ENCODE measurements around the gene DFFB. TPM values are rescaled to one million over a fixed set of nuclear protein-coding genes. Genes with fewer than 3 reads are reported as not detected.

DFFB gene
- total and polyA plus RNA-seq, 4 donors = 5.1 to 12.1 (median 5.8) TPM

DNA sequence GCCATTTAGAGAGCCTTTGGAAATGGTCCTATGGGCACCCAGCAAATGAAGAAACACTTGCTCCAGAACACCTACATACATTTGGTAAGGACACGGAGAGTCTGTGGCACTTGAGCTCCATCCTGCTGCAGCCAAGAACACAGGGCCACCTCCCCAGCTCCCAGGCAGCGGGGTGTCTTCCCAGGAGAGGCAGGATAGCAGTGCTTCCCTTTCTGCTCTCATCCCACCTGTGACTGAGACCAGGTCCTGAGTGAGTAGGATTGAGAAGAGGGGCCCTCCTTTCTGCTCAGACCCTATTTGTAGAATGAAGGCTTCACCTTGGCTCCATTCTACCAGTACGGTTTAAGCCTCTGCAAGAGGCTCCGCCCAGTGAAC, 38.7 kb downstream of the DFFB start:
- H3K36me3 ChIP-seq (ENCODE audit: control insufficient read depth in 4 of 4, insufficient read depth in 4 of 4, low read length in 4 of 4) = peaks cover 0 to 15% (median 13%) of the 10 kb centered on the region in 4 donors
- DNase-seq (no peak), ATAC-seq (ENCODE audit: insufficient read depth, low FRiP score) (no peak)
- no peak overlapping the region for H3K4me3 ChIP-seq
- peaks cover 0 to 7% (median 0%) of the 10 kb centered on the region in 5 donors for H3K4me1 ChIP-seq (ENCODE audit: control insufficient read depth in 5 of 5, insufficient read depth in 5 of 5, low read length in 5 of 5)
- H3K9me3 ChIP-seq (ENCODE audit: control insufficient read depth in 4 of 4, insufficient read depth in 3 of 4, low read length in 3 of 4) = peaks cover 0 to 4% (median 2%) of the 10 kb centered on the region in 4 donors
- H3K27ac ChIP-seq (ENCODE audit: low read depth in 1 of 2, low read length in 1 of 2) = no peak overlapping the region
- H3K27me3 ChIP-seq (ENCODE audit: control insufficient read depth in 3 of 3, insufficient read depth in 3 of 3, low read length in 2 of 3) = no peaks in the 10 kb centered on the region
- H3K9ac ChIP-seq (ENCODE audit: insufficient read depth in 1 of 2, low read length in 2 of 2) = no peak overlapping the region
- WGBS, 2 donors = 95 to 99% methylated on average over 4 of the region's 4 CpGs
- TF ChIP-seq, protein P1, sequence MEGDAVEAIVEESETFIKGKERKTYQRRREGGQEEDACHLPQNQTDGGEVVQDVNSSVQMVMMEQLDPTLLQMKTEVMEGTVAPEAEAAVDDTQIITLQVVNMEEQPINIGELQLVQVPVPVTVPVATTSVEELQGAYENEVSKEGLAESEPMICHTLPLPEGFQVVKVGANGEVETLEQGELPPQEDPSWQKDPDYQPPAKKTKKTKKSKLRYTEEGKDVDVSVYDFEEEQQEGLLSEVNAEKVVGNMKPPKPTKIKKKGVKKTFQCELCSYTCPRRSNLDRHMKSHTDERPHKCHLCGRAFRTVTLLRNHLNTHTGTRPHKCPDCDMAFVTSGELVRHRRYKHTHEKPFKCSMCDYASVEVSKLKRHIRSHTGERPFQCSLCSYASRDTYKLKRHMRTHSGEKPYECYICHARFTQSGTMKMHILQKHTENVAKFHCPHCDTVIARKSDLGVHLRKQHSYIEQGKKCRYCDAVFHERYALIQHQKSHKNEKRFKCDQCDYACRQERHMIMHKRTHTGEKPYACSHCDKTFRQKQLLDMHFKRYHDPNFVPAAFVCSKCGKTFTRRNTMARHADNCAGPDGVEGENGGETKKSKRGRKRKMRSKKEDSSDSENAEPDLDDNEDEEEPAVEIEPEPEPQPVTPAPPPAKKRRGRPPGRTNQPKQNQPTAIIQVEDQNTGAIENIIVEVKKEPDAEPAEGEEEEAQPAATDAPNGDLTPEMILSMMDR (IDR thresholded peaks at IDR 0.05; ENCODE audit: control extremely low read depth, extremely low read depth) = no peak

DNA sequence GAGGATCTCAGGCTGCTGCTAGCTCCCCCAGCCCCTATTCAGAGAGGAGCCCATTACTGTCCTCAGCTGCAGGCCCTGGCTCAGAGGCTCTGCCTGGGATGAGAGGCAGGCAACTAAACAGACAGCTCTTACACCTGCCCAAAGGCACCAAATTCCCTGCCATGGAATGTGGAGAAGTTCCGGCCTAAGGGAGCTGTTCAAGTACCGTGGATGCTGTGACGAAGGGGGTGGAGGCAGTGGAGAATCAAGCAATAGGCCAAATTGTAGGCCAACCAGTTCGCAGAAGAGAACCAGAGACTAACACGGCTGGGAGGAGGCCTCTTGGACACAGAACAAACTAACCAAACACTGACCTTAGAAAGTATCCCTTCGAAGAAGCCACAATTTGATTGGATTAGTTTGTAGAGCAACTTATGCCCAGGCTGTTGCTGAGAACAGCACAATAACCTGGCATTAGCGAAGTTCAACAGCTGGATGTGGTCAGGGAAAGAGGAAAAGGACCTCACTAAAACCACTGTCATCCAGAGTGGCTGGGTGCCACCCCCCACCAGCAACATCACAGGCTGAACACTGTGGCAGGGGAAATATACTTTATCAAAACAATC, 39.2 kb downstream of the DFFB start:
- Histone ChIP-seq H3K36me3 (ENCODE audit: control insufficient read depth in 4 of 4, insufficient read depth in 4 of 4, low read length in 4 of 4) (peaks cover 0 to 11% (median 9%) of the 10 kb centered on the region in 4 donors), H3K27me3 (ENCODE audit: control insufficient read depth in 3 of 3, insufficient read depth in 3 of 3, low read length in 2 of 3) (no peaks in the 10 kb centered on the region), H3K4me3 (no peak overlapping the region), H3K27ac (ENCODE audit: low read depth in 1 of 2, low read length in 1 of 2) (peak overlapping the region in 1 of 2 donors; percentile 6), H3K9ac (ENCODE audit: insufficient read depth in 1 of 2, low read length in 2 of 2) (no peak overlapping the region), H3K9me3 (ENCODE audit: control insufficient read depth in 4 of 4, insufficient read depth in 3 of 4, low read length in 3 of 4) (peaks cover 0 to 4% (median 2%) of the 10 kb centered on the region in 4 donors), H3K4me1 (ENCODE audit: control insufficient read depth in 5 of 5, insufficient read depth in 5 of 5, low read length in 5 of 5) (peaks cover 0 to 7% (median 0%) of the 10 kb centered on the region in 5 donors)
- DNase-seq (no peak), ATAC-seq (ENCODE audit: insufficient read depth, low FRiP score) (no peak)
- TF ChIP-seq, protein P1 (IDR thresholded peaks at IDR 0.05; ENCODE audit: control extremely low read depth, extremely low read depth) = no peak
- WGBS, 2 donors = 91 to 92% methylated on average over 7 of the region's 7 CpGs

DNA sequence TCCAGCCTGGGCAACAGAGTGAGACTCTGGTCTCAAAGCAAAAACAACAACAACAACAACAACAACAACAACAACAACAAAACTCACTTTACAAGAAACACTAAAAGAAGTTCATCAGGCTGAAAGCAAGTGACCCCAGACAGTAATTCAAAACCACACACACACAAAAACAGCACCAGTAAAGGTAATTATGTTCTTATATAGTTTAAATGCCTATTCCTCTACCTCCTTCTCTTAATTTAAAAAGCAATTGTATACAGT, 41.1 kb downstream of the DFFB start:
- DNase-seq (no peak), ATAC-seq (ENCODE audit: insufficient read depth, low FRiP score) (no peak)
- Histone ChIP-seq H3K9ac (ENCODE audit: insufficient read depth in 1 of 2, low read length in 2 of 2) (no peak overlapping the region), H3K27ac (ENCODE audit: low read depth in 1 of 2, low read length in 1 of 2) (no peak overlapping the region), H3K36me3 (ENCODE audit: control insufficient read depth in 4 of 4, insufficient read depth in 4 of 4, low read length in 4 of 4) (peaks cover 0 to 10% (median 8%) of the 10 kb centered on the region in 4 donors), H3K4me3 (no peak overlapping the region), H3K27me3 (ENCODE audit: control insufficient read depth in 3 of 3, insufficient read depth in 3 of 3, low read length in 2 of 3) (no peaks in the 10 kb centered on the region), H3K4me1 (ENCODE audit: control insufficient read depth in 5 of 5, insufficient read depth in 5 of 5, low read length in 5 of 5) (peaks cover 0 to 7% (median 0%) of the 10 kb centered on the region in 5 donors), H3K9me3 (ENCODE audit: control insufficient read depth in 4 of 4, insufficient read depth in 3 of 4, low read length in 3 of 4) (peaks cover 0 to 4% (median 2%) of the 10 kb centered on the region in 4 donors)
- TF ChIP-seq, protein P1 (IDR thresholded peaks at IDR 0.05; ENCODE audit: control extremely low read depth, extremely low read depth) = no peak

Data from lung (tissue), 12 donors.